Panc1 (cell line): Measurements from ENCODE around the gene DIP2C. TPM values are rescaled to one million over a fixed set of nuclear protein-coding genes. Genes with fewer than 3 reads are reported as not detected.

Experiments used
- ATAC-seq: fragments of 200-7000 bp; cut with Tn5 transposase; 2 replicates; pipeline ENCODE4 v1.9.1; 2020; ENCODE audit warnings: mild to moderate bottlenecking, moderate library complexity
- BruUV-seq: library from RNA; stranded (reverse); fragments of 400-500 nt; replicated peaks from 2 replicates; lab custom pipeline; 2021; lab: Mats Ljungman, UMichigan
- CTCF ChIA-PET: fragments of 300-600 bp; sonication (Branson Sonifier 250); formaldehyde crosslinking; loops from one replicate; lab custom pipeline; 2022; ENCODE audit warnings: antibody characterized with exemption; lab: Charles Lee
- POLR2A ChIA-PET: fragments of 300-600 bp; sonication (Branson Sonifier 250); formaldehyde crosslinking; loops from one replicate; lab custom pipeline; 2022; ENCODE audit warnings: antibody characterized with exemption; lab: Charles Lee
- DNase-seq: peaks from one replicate; pipeline ENCODE4 v3.0.0-alpha.2; 2010; ENCODE audit warnings: low read depth, low spot score
- H3K27ac ChIP-seq: 2 replicates; pipeline ENCODE4 v1.5.1; 2011; ENCODE audit warnings: mild to moderate bottlenecking, low read length, inconsistent platforms
- H3K27me3 ChIP-seq: fragments of 200-500 bp; sonication (Bioruptor generic); 2 replicates; pipeline ENCODE4 v1.6.0; 2014; ENCODE audit warnings: low read length, inconsistent platforms; ENCODE audit not compliant: control insufficient read depth, insufficient read depth
- H3K36me3 ChIP-seq: fragments of 200-500 bp; sonication (Bioruptor generic); 2 replicates; pipeline ENCODE4 v1.5.1; 2014; ENCODE audit warnings: inconsistent platforms, mild to moderate bottlenecking, low read length, moderate library complexity; ENCODE audit not compliant: control insufficient read depth, insufficient read depth
- H3K4me1 ChIP-seq: 2 replicates; pipeline ENCODE4 v1.5.1; 2011; ENCODE audit warnings: inconsistent platforms, mild to moderate bottlenecking, low read length, moderate library complexity; ENCODE audit not compliant: control insufficient read depth, insufficient read depth
- H3K4me3 ChIP-seq, 2 experiments: 2 replicates each; pipeline ENCODE4 v1.5.1; 2011 to 2012; ENCODE audit warnings: low read depth in 2 of 2, low read length in 2 of 2, mild to moderate bottlenecking in 2 of 2, inconsistent platforms in 1 of 2, moderate library complexity in 1 of 2
- H3K9me3 ChIP-seq: fragments of 200-500 bp; sonication (Bioruptor generic); 2 replicates; pipeline ENCODE4 v1.5.1; 2014; ENCODE audit warnings: low read depth, mild to moderate bottlenecking, inconsistent platforms, low read length, moderate library complexity; ENCODE audit not compliant: control insufficient read depth, insufficient read depth
- CTCF ChIP-seq: fragments of 450-650 bp; IDR thresholded peaks from 2 replicates; pipeline ENCODE4 v1.5.1; 2017; ENCODE audit warnings: mild to moderate bottlenecking
- POLR2AphosphoS5 ChIP-seq: IDR thresholded peaks from 2 replicates; pipeline ENCODE4 v1.6.1; 2012; ENCODE audit warnings: mild to moderate bottlenecking, low read depth, low read length, moderate library complexity
- REST ChIP-seq, 2 experiments: IDR thresholded peaks; 2 replicates each; pipeline ENCODE4 v1.6.1; 2011 to 2012; ENCODE audit warnings: low read depth in 2 of 2, control low read depth in 1 of 2, low read length in 1 of 2, mild to moderate bottlenecking in 1 of 2, moderate library complexity in 1 of 2; ENCODE audit not compliant: insufficient read depth in 1 of 2
- SIN3A ChIP-seq: IDR thresholded peaks from 2 replicates; pipeline ENCODE4 v1.6.1; 2012; ENCODE audit warnings: low read depth, mild to moderate bottlenecking, low read length, moderate library complexity, borderline replicate concordance; ENCODE audit not compliant: insufficient read depth
- TCF7L2 ChIP-seq: IDR thresholded peaks from 2 replicates; pipeline ENCODE4 v1.6.1; 2011; ENCODE audit warnings: mild to moderate bottlenecking, low read depth, low read length, inconsistent platforms
- in situ Hi-C: cut with HindIII; loops from 2 replicates; pipeline ENCODE4 v1.10.0; 2016; ENCODE audit warnings: low sequenced_read_pairs, low pct_unique_long_range_greater_than_20kb
- intact Hi-C: fragments of 100-400 bp; cut with micrococcal nuclease; formaldehyde crosslinking; loops from one replicate; pipeline ENCODE4 v1.10.0; 2022; ENCODE audit not compliant: unreplicated experiment
- total RNA-seq: library from RNA; stranded (reverse); gene quantifications from one replicate; pipeline ENCODE4 v1.2.1, GENCODE V29; 2021; ENCODE audit not compliant: unreplicated experiment

Gene DIP2C
- total RNA-seq, 1 experiment from 2014 or later, result 13.2 TPM

GRCh38 chr10:566241-566885 lies 123.1 kb downstream of the DIP2C start:
- in situ Hi-C loops, result no loop called here
- TF ChIP-seq CTCF (no peak), SIN3A (no peak), TCF7L2 (no peak), REST (IDR thresholded peaks at IDR 0.05; ENCODE audit: insufficient read depth in 1 of 2, low read depth in 2 of 2, low read length in 1 of 2) (no peak), POLR2AphosphoS5 (no peak)
- DNase-seq, result no peak
- intact Hi-C loops, result no loop called here
- POLR2A ChIA-PET, result no interaction called here
- Histone ChIP-seq H3K4me1 (no peaks in the 10 kb centered on the region), H3K9me3 (no peaks in the 10 kb centered on the region), H3K36me3 (no peaks in the 10 kb centered on the region), H3K27ac (no peak overlapping the region), H3K4me3 (no peak overlapping the region), H3K27me3 (no peaks in the 10 kb centered on the region)
- no peak for ATAC-seq
- CTCF ChIA-PET, result no interaction called here
- no TSS peak for BruUV-seq

DNA sequence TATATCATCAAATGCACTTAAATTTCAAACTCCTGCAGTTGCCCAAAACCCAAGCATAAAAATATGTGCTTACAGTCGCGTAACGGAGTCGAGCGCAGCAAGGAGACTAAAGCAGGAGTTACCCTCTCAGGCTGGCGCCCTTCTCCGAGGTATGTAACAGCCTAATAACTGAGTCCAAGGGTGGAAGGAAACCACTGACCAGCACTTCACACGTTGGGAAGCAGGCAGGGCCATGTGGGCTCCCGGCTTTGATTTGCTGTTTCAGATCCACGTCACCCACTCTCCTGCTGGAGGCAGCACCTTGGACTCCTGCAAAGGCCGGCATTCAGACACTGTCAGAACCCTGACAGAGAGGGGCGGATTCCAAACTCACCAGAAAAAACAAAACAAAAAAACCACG lies 123.8 kb downstream of the DIP2C start:
- no peak overlapping the region for H3K4me3 ChIP-seq

More for the DNA sequence above, 123.8 kb downstream of the DIP2C start:
- ATAC-seq (no peak), DNase-seq (no peak)
- CTCF ChIA-PET, result no interaction called here
- no TSS peak for BruUV-seq
- Histone ChIP-seq H3K9me3 (no peaks in the 10 kb centered on the region), H3K36me3 (no peaks in the 10 kb centered on the region), H3K27me3 (no peaks in the 10 kb centered on the region), H3K4me1 (no peaks in the 10 kb centered on the region), H3K27ac (no peak overlapping the region)
- POLR2A ChIA-PET, result no interaction called here
- intact Hi-C loops (no loop called here), in situ Hi-C loops (no loop called here)
- TF ChIP-seq TCF7L2 (no peak), CTCF (no peak), POLR2AphosphoS5 (no peak), REST (IDR thresholded peaks at IDR 0.05; ENCODE audit: insufficient read depth in 1 of 2, low read depth in 2 of 2, low read length in 1 of 2) (no peak), SIN3A (no peak)
